Left cardiac atrium (tissue), 4 donors: ENCODE data around the gene CDK14. TPM values are rescaled to one million over a fixed set of nuclear protein-coding genes. Genes with fewer than 3 reads are reported as not detected.

Experiments
- ATAC-seq, 2 donors: fragments of 200-7000 bp; cut with Tn5 transposase; one replicate each; pipeline ENCODE4 v1.9.1; 2020; ENCODE audit warnings: mild to moderate bottlenecking in 2 of 2, moderate library complexity in 2 of 2
- DNase-seq: peaks from one replicate; pipeline ENCODE4 v3.0.0-alpha.2; 2020
- intact Hi-C, 2 donors: fragments of 100-400 bp; cut with DNase I; formaldehyde crosslinking; loops; one replicate each; pipeline versions ENCODE4 v1.14.1 to v1.15.1; 2022 to 2023
- total RNA-seq, 2 donors: library from RNA; stranded (reverse); fragmentation: NEBNext Ultra II Directional; extraction: Animal tissue kit (Norgen Biotek cat#: 25700); gene quantifications; one replicate each; pipeline ENCODE4 v1.2.1, GENCODE V29; 2021
- donor health status: DM: no; HTN: yes; CAD: no.
- donor health status: DM: no; HTN: yes; CAD: no; lungs with severe emphysema.
- donor health status: DM: yes; HTN: yes; CAD: no.
- donor health status: Dilated cardiomyopathy.

The CDK14 gene
- total RNA-seq, 2 donors from 2014 or later: 35.9 to 53.5 TPM

- no peak for DNase-seq
- ATAC-seq: no peak
- intact Hi-C loops: no loop called here
These were observed 472.1 kb downstream of the CDK14 start for GRCh38 chr7:91068136-91068795.

GRCh38 chr7:91069146-91069545, 473.0 kb downstream of the CDK14 start:
- ATAC-seq (no peak), DNase-seq (no peak)
- intact Hi-C loops: no loop called here

- ATAC-seq (no peak), DNase-seq (no peak)
- intact Hi-C loops: no loop called here
These were observed 483.4 kb downstream of the CDK14 start for GRCh38 chr7:91079487-91079886.

GRCh38 chr7:91080351-91080750, 484.2 kb downstream of the CDK14 start:
- ATAC-seq (no peak), DNase-seq (no peak)
- intact Hi-C loops: loop anchor here (5.0 to 10.0 kb wide), 2 partner anchors 182 to 704 kb away; partner anchors contain the start of gene FZD1 (in 1 of the 2)

- intact Hi-C loops: loop anchor here (5.0 to 10.0 kb wide), 2 partner anchors 180 to 703 kb away; partner anchors contain the start of gene FZD1 (in 1 of the 2)
- DNase-seq: no peak
- ATAC-seq: peak in 1 of 2 donors; percentile 28
These were observed 485.9 kb downstream of the CDK14 start for GRCh38 chr7:91082038-91082437.

GRCh38 chr7:91082852-91083495, 486.9 kb downstream of the CDK14 start:
- intact Hi-C loops: loop anchor here (5.0 to 10.0 kb wide), 2 partner anchors 179 to 702 kb away; partner anchors contain the start of gene FZD1 (in 1 of the 2)
- DNase-seq (no peak), ATAC-seq (no peak)

GRCh38 chr7:91083855-91084644, 487.9 kb downstream of the CDK14 start:
- intact Hi-C loops: loop anchor here (5.0 to 10.0 kb wide), 2 partner anchors 178 to 701 kb away; partner anchors contain the start of gene FZD1 (in 1 of the 2)
- DNase-seq: peak; percentile 64
- peak; percentile 96 for ATAC-seq

GRCh38 chr7:91085175-91085574, 489.1 kb downstream of the CDK14 start:
- ATAC-seq (no peak), DNase-seq (no peak)
- intact Hi-C loops: loop anchor here (10.0 kb wide), 1 partner anchor 700 kb away; no protein-coding TSS in a partner anchor

GRCh38 chr7:91086200-91086599, 490.1 kb downstream of the CDK14 start:
- intact Hi-C loops: loop anchor here (10.0 kb wide), 1 partner anchor 699 kb away; no protein-coding TSS in a partner anchor
- DNase-seq (no peak), ATAC-seq (no peak)

GRCh38 chr7:91088156-91088555, 492.0 kb downstream of the CDK14 start:
- ATAC-seq (no peak), DNase-seq (no peak)
- intact Hi-C loops: loop anchor here (2.0 to 10.0 kb wide), 2 partner anchors 547 to 697 kb away; no protein-coding TSS in a partner anchor

GRCh38 chr7:91088691-91089090, 492.6 kb downstream of the CDK14 start:
- intact Hi-C loops: loop anchor here (2.0 to 10.0 kb wide), 2 partner anchors 546 to 696 kb away; no protein-coding TSS in a partner anchor
- DNase-seq: no peak
- no peak for ATAC-seq

- ATAC-seq (peak; percentile 39 to 41), DNase-seq (no peak)
- intact Hi-C loops: loop anchor here (2.0 to 10.0 kb wide), 2 partner anchors 545 to 695 kb away; no protein-coding TSS in a partner anchor
These were observed 493.4 kb downstream of the CDK14 start for GRCh38 chr7:91089382-91089963.

- DNase-seq: no peak
- intact Hi-C loops: no loop called here
- ATAC-seq: peak; percentile 53 to 75
These were observed 494.6 kb downstream of the CDK14 start for GRCh38 chr7:91090684-91091083.

GRCh38 chr7:91091631-91092030, 495.5 kb downstream of the CDK14 start:
- intact Hi-C loops: no loop called here
- DNase-seq (no peak), ATAC-seq (no peak)

- ATAC-seq (no peak), DNase-seq (no peak)
- intact Hi-C loops: no loop called here
These were observed 497.1 kb downstream of the CDK14 start for GRCh38 chr7:91093181-91093580.

GRCh38 chr7:91098566-91098965, 502.4 kb downstream of the CDK14 start:
- intact Hi-C loops: no loop called here
- DNase-seq (no peak), ATAC-seq (peak in 1 of 2 donors; percentile 34)

GRCh38 chr7:91103363-91103762, 507.2 kb downstream of the CDK14 start:
- no peak for ATAC-seq
- intact Hi-C loops: no loop called here
- no peak for DNase-seq

- no peak for DNase-seq
- intact Hi-C loops: no loop called here
- ATAC-seq: no peak
These were observed 511.3 kb downstream of the CDK14 start for GRCh38 chr7:91107460-91107859.

GRCh38 chr7:91109200-91109599, 513.1 kb downstream of the CDK14 start:
- ATAC-seq: no peak
- intact Hi-C loops: no loop called here
- no peak for DNase-seq
